Lower lobe of right lung (tissue), 2 donors: ENCODE data around the gene KSR2. TPM values are rescaled to one million over a fixed set of nuclear protein-coding genes. Genes with fewer than 3 reads are reported as not detected.

Source experiments
- ATAC-seq, 2 donors: fragments of 200-7000 bp; cut with Tn5 transposase; one replicate each; pipeline ENCODE4 v1.9.1; 2020 to 2022; ENCODE audit warnings: mild to moderate bottlenecking in 2 of 2, moderate library complexity in 2 of 2
- DNase-seq: peaks from one replicate; pipeline ENCODE4 v3.0.0-alpha.2; 2020
- H3K27ac ChIP-seq: fragments of 200-600 bp; one replicate; pipeline ENCODE4 v1.8.0; 2022
- H3K27me3 ChIP-seq: fragments of 200-600 bp; one replicate; pipeline ENCODE4 v1.8.0; 2022; ENCODE audit warnings: low read depth
- H3K36me3 ChIP-seq: fragments of 200-600 bp; one replicate; pipeline ENCODE4 v1.8.0; 2022; ENCODE audit warnings: mild to moderate bottlenecking
- H3K4me1 ChIP-seq: fragments of 200-600 bp; one replicate; pipeline ENCODE4 v1.8.0; 2022
- H3K4me3 ChIP-seq: fragments of 200-600 bp; one replicate; pipeline ENCODE4 v1.8.0; 2022; ENCODE audit warnings: mild to moderate bottlenecking
- H3K9me3 ChIP-seq: fragments of 200-600 bp; one replicate; pipeline ENCODE4 v1.8.0; 2022
- intact Hi-C: fragments of 100-400 bp; cut with DNase I; formaldehyde crosslinking; loops from one replicate; pipeline ENCODE4 v1.11.0; 2022
- total RNA-seq: library from RNA; stranded (reverse); fragmentation: NEBNext Ultra II Directional; extraction: Animal tissue kit (Norgen Biotek cat#: 25700); gene quantifications from one replicate; pipeline ENCODE4 v1.2.1, GENCODE V29; 2021
- TF ChIP-seq, protein P1 (sequence below): fragments of 200-600 bp; IDR thresholded peaks from one replicate; pipeline ENCODE4 v1.8.0; 2022; ENCODE audit warnings: antibody characterized with exemption, mild to moderate bottlenecking
- donor health status: DM: no; HTN: yes; CAD: no; lungs with severe emphysema.

The KSR2 gene
- total RNA-seq, 1 donor from 2014 or later: 1.0 TPM

DNA sequence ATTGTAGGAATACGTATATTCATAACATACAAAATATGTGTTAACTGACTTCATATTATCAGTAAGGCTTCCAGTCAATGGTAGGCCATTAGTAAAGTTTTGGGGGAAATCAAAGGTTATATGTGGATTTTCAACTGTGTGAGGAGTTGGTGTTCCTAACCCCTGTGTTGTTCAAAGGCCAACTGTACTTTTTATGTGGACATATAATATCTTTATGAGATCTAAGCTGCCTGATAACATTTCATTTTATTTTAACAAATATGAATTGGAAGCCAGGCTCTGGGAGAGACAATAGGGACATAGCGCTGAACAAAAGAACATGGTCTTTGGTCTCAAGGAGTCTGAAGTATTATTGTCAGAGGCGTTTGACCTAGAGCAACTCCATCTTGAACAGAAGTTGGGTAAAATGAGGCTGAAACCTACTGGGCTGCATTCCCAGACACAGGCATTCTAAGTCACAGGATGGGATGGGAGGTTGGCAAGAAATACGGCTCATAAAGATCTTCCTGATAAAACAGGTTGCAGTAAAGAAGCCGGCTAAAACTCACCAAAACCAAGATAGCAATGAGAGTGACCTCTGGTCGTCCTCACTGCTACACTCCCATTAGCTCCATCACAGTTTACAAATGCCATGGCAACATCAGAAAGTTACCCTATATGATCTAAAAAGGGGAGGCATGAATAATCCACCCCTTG, 147.2 kb downstream of the KSR2 start:
- no peaks in the 10 kb centered on the region for H3K27me3 ChIP-seq
- intact Hi-C loops: no loop called here
- H3K4me3 ChIP-seq: no peak overlapping the region
- DNase-seq (no peak), ATAC-seq (no peak)
- H3K36me3 ChIP-seq: no peaks in the 10 kb centered on the region
- H3K9me3 ChIP-seq: no peaks in the 10 kb centered on the region
- no peak overlapping the region for H3K27ac ChIP-seq
- TF ChIP-seq, protein P1, sequence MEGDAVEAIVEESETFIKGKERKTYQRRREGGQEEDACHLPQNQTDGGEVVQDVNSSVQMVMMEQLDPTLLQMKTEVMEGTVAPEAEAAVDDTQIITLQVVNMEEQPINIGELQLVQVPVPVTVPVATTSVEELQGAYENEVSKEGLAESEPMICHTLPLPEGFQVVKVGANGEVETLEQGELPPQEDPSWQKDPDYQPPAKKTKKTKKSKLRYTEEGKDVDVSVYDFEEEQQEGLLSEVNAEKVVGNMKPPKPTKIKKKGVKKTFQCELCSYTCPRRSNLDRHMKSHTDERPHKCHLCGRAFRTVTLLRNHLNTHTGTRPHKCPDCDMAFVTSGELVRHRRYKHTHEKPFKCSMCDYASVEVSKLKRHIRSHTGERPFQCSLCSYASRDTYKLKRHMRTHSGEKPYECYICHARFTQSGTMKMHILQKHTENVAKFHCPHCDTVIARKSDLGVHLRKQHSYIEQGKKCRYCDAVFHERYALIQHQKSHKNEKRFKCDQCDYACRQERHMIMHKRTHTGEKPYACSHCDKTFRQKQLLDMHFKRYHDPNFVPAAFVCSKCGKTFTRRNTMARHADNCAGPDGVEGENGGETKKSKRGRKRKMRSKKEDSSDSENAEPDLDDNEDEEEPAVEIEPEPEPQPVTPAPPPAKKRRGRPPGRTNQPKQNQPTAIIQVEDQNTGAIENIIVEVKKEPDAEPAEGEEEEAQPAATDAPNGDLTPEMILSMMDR: no peak
- H3K4me1 ChIP-seq: no peaks in the 10 kb centered on the region

DNA sequence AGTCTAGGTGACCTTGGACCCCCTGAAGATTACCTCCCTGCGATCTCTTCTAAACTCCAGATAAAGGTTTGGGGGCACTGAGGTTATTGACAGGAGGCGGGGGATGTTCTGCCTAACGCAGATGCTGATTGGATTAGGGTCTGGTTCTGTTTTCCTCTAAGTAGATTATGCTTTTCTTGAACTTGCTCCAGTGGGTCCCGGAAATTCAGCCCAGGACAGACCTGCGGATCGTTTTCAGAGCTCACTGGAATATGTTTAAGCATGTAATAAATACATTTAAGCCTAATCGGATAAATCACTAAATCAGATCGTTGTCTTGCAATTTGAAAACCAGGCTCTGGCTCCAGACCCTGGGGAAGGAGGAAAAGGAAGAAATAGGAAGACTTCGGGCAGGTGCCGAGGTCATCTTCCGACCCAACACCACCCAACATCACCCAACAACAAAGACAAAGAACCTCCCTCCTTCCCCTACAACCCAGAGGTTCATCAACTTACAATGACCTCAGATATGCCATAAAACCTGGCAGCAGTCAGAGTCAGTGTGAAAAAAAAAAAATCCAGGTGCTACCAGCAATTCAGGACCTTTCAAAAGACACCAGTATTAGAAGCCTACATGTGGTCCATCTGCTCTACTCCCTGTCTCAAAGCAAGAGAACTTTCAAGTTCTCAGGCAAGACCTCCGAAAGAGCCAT, 148.4 kb downstream of the KSR2 start:
- no peak for DNase-seq
- no peak overlapping the region for H3K27ac ChIP-seq
- ATAC-seq: no peak
- no peaks in the 10 kb centered on the region for H3K36me3 ChIP-seq
- no peaks in the 10 kb centered on the region for H3K9me3 ChIP-seq
- intact Hi-C loops: no loop called here
- TF ChIP-seq, protein P1: no peak
- no peaks in the 10 kb centered on the region for H3K27me3 ChIP-seq
- no peak overlapping the region for H3K4me3 ChIP-seq
- no peaks in the 10 kb centered on the region for H3K4me1 ChIP-seq

DNA sequence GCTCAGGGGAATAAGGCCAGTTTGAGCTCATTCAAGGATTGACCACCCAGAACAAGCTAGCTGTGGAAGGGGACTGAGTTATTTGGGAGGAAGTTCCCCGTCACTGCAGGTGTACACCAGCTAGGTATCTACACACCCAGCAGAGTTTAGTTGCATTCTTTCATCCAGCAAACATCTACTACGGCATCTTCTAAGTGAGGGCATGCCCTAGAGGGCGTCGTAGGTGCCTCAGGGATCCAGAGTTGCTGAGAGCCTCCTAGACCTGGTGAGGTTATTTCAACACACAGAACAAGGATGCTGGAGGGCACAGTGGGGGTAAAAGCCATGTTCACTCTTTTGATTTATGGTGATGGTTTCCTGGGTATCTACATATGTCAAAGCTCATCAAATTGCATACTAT, 149.6 kb downstream of the KSR2 start:
- ATAC-seq: no peak
- DNase-seq: no peak

DNA sequence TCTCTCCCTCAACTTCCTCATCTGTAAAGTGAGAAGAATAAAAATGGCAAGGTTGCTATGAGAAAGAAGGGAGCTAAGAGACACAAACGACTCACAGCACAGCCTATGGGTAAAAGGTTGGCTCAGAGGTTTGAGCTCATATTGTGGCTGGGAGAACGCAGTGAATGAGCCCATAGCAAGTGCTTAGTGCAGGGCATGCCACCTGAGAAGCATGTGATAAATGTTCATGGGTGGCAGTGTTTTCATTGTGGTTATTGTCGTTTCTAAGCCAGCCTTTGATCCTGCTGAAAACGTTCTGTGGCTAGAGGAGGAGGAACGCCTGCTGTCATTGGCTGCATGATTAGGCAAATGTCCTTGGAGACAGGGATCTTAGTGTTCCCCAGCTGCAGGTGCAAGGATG, 150.4 kb downstream of the KSR2 start:
- Histone ChIP-seq H3K27ac (no peak overlapping the region), H3K36me3 (no peaks in the 10 kb centered on the region), H3K4me1 (no peaks in the 10 kb centered on the region), H3K9me3 (no peaks in the 10 kb centered on the region), H3K27me3 (no peaks in the 10 kb centered on the region), H3K4me3 (no peak overlapping the region)
- TF ChIP-seq, protein P1: no peak
- intact Hi-C loops: no loop called here
- no peak for ATAC-seq
- no peak for DNase-seq

More for the DNA sequence above, 149.6 kb downstream of the KSR2 start:
- H3K27ac ChIP-seq: no peak overlapping the region
- H3K27me3 ChIP-seq: no peaks in the 10 kb centered on the region
- H3K4me3 ChIP-seq: no peak overlapping the region
- H3K4me1 ChIP-seq: no peaks in the 10 kb centered on the region
- TF ChIP-seq, protein P1: no peak
- H3K9me3 ChIP-seq: no peaks in the 10 kb centered on the region
- intact Hi-C loops: no loop called here
- no peaks in the 10 kb centered on the region for H3K36me3 ChIP-seq

DNA sequence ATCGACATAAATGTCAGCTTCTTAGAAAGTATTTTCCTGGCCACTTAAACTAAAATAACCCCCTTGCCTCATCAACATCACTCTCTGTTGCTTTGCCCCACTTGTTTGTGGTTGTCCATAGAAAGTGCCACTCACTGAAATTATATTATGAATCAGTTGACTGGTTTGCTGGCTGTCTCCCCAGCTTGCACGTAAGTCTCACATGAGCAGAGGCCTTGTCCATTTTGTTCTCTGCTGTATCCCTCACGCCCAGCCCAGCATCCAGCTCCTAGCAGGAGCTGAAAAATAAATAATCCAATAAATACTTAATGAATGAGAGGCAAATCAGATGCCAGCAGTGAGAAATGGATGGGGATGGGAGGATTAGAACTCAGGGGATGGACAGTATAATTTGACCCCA, 159.3 kb downstream of the KSR2 start:
- TF ChIP-seq, protein P1: no peak
- Histone ChIP-seq H3K4me1 (no peaks in the 10 kb centered on the region), H3K27ac (no peak overlapping the region), H3K27me3 (peaks cover 10% of the 10 kb centered on the region), H3K36me3 (no peaks in the 10 kb centered on the region), H3K9me3 (no peaks in the 10 kb centered on the region), H3K4me3 (no peak overlapping the region)
- ATAC-seq: no peak
- DNase-seq: no peak
- intact Hi-C loops: no loop called here
